ENCODE data around the gene CDKAL1. TPM values are rescaled to one million over a fixed set of nuclear protein-coding genes. Genes with fewer than 3 reads are reported as not detected.

Gene CDKAL1
- total RNA-seq, 1 donor from 2014 or later, result 39.6 TPM

DNA sequence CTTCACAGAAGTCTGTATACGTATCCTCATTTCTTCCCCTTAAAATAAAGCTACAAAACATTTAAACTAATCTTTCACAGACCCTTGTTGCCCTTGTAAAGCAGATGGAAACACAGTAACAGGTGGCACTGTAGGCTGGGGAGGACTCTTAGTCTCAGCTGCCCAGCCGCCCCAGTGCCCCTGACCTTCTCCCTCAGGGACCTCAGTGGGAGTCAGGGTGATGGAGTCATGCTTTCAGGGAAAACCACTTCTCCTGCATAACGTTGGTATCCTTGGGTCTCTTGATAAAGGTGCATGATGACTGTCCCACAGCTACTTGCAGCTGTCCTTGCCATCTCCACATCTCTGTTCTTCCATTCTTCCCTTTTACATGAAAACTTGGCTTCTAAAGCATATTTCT, 198.6 kb downstream of the CDKAL1 start:
- Mint-ChIP-seq H3K9me3 (no peaks in the 10 kb centered on the region), H3K27me3 (ENCODE audit: insufficient read depth, low read depth) (peaks cover 8% of the 10 kb centered on the region), H3K36me3 (peaks cover 3% of the 10 kb centered on the region), H3K4me1 (peaks cover 4% of the 10 kb centered on the region), H3K4me3 (no peak overlapping the region), H3K27ac (no peak overlapping the region)
- DNase-seq (ENCODE audit: low spot score), result no peak
- TF ChIP-seq EZH2phosphoT487 (IDR thresholded peaks at IDR 0.05) (no peak), EZH2 (IDR thresholded peaks at IDR 0.05) (no peak)
- TF ChIP-seq, protein P1, sequence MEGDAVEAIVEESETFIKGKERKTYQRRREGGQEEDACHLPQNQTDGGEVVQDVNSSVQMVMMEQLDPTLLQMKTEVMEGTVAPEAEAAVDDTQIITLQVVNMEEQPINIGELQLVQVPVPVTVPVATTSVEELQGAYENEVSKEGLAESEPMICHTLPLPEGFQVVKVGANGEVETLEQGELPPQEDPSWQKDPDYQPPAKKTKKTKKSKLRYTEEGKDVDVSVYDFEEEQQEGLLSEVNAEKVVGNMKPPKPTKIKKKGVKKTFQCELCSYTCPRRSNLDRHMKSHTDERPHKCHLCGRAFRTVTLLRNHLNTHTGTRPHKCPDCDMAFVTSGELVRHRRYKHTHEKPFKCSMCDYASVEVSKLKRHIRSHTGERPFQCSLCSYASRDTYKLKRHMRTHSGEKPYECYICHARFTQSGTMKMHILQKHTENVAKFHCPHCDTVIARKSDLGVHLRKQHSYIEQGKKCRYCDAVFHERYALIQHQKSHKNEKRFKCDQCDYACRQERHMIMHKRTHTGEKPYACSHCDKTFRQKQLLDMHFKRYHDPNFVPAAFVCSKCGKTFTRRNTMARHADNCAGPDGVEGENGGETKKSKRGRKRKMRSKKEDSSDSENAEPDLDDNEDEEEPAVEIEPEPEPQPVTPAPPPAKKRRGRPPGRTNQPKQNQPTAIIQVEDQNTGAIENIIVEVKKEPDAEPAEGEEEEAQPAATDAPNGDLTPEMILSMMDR (IDR thresholded peaks at IDR 0.05), result no peak
- no peaks in the 10 kb centered on the region for H3K9me3 ChIP-seq (ENCODE audit: low read depth)
- H3K4me2 ChIP-seq, result no peak overlapping the region
- no peaks in the 10 kb centered on the region for H3K27me3 ChIP-seq
- peaks cover 7% of the 10 kb centered on the region for H3K4me1 ChIP-seq
- H2AFZ ChIP-seq (replicated peaks), result no peak overlapping the region
- no peak overlapping the region for H3K27ac ChIP-seq
- H4K20me1 ChIP-seq (ENCODE audit: low read depth), result no peaks in the 10 kb centered on the region
- no peaks in the 10 kb centered on the region for H3K36me3 ChIP-seq
- H3F3A ChIP-seq (ENCODE audit: low read depth), result no peaks in the 10 kb centered on the region
- H3K79me2 ChIP-seq (ENCODE audit: low read depth), result no peaks in the 10 kb centered on the region
- no peak overlapping the region for H3K4me3 ChIP-seq
- H3K9ac ChIP-seq, result no peak overlapping the region

DNA sequence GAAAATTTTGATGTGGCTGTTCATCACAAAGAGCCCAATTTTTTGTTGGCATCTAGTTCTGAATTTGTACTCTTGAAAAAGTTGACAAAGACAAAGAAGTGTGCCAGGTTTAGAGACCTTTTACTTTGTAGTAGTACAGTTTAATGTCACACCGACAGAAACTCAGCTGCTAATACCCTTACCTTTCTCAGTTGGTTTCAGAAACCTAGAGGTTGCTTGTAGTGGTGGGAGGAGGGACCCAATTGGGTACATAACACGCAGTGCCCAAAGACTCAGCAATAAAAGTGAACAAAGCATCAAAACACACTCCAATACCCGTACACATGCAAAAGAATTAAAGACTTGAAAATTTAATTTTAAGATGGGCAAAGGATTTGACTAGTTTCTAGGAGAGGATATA, 203.7 kb downstream of the CDKAL1 start:
- no peak for DNase-seq (ENCODE audit: low spot score)
- H3K9ac ChIP-seq, result no peak overlapping the region
- H3K4me1 ChIP-seq, result peaks cover 4% of the 10 kb centered on the region
- H3K9me3 ChIP-seq (ENCODE audit: low read depth), result no peaks in the 10 kb centered on the region
- no peak overlapping the region for H3K4me2 ChIP-seq
- TF ChIP-seq, protein P1 (IDR thresholded peaks at IDR 0.05), result no peak
- no peak for TF ChIP-seq EZH2 (IDR thresholded peaks at IDR 0.05)
- H3K27me3 ChIP-seq, result no peaks in the 10 kb centered on the region
- no peaks in the 10 kb centered on the region for H3F3A ChIP-seq (ENCODE audit: low read depth)
- Mint-ChIP-seq H3K9me3 (no peaks in the 10 kb centered on the region), H3K27me3 (ENCODE audit: insufficient read depth, low read depth) (no peaks in the 10 kb centered on the region), H3K4me1 (no peaks in the 10 kb centered on the region), H3K4me3 (no peak overlapping the region), H3K27ac (no peak overlapping the region), H3K36me3 (peaks cover 13% of the 10 kb centered on the region)
- H4K20me1 ChIP-seq (ENCODE audit: low read depth), result no peaks in the 10 kb centered on the region
- H3K79me2 ChIP-seq (ENCODE audit: low read depth), result no peaks in the 10 kb centered on the region
- no peak overlapping the region for H3K4me3 ChIP-seq
- no peak overlapping the region for H3K27ac ChIP-seq
- no peak overlapping the region for H2AFZ ChIP-seq (replicated peaks)
- H3K36me3 ChIP-seq, result no peaks in the 10 kb centered on the region

DNA sequence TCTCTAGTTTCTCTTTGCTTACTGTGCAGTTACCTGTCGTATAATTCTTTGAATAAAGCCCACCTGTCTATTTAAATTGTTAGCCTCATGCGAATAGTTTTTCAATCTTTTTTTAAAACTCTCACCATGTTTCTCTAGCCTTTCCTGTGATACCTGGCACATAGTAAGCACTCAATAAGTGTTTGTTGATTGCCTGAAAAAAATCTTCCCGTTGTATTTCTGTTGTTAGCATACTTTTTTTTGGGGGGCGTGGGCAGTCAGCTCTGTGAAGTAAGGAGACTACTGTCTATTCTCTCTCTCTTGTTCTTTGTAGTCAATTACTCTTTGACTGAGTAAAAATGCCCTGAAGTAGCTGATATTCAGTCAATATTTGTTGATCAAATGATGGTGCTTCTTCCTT, 205.8 kb downstream of the CDKAL1 start:
- TF ChIP-seq EZH2phosphoT487 (IDR thresholded peaks at IDR 0.05) (no peak), EZH2 (IDR thresholded peaks at IDR 0.05) (no peak)
- TF ChIP-seq, protein P1 (IDR thresholded peaks at IDR 0.05), result no peak
- no peaks in the 10 kb centered on the region for H3K79me2 ChIP-seq (ENCODE audit: low read depth)
- H3K27me3 ChIP-seq, result no peaks in the 10 kb centered on the region
- no peaks in the 10 kb centered on the region for H3F3A ChIP-seq (ENCODE audit: low read depth)
- H3K27ac Mint-ChIP-seq, result no peak overlapping the region
- no peak overlapping the region for H3K4me3 ChIP-seq
- no peaks in the 10 kb centered on the region for H3K4me1 Mint-ChIP-seq
- no peaks in the 10 kb centered on the region for H3K27me3 Mint-ChIP-seq (ENCODE audit: insufficient read depth, low read depth)
- no peaks in the 10 kb centered on the region for H3K9me3 ChIP-seq (ENCODE audit: low read depth)
- H3K36me3 ChIP-seq, result no peaks in the 10 kb centered on the region
- H3K36me3 Mint-ChIP-seq, result peaks cover 13% of the 10 kb centered on the region
- no peaks in the 10 kb centered on the region for H3K4me1 ChIP-seq
- no peak overlapping the region for H3K4me2 ChIP-seq
- no peaks in the 10 kb centered on the region for H4K20me1 ChIP-seq (ENCODE audit: low read depth)
- H3K27ac ChIP-seq, result no peak overlapping the region
- no peak overlapping the region for H2AFZ ChIP-seq (replicated peaks)
- H3K9ac ChIP-seq, result no peak overlapping the region
- no peak for DNase-seq (ENCODE audit: low spot score)
- H3K4me3 Mint-ChIP-seq, result no peak overlapping the region
- H3K9me3 Mint-ChIP-seq, result no peaks in the 10 kb centered on the region

Data from neural progenitor cell (in vitro differentiated cells).